Stimulated activated effector memory CD8-positive, alpha-beta T cell treated with anti-CD3 and anti-CD28 coated beads, Interleukin-12 subunit alpha, Interleukin-12 subunit beta, amount 100 ng/mL, for 72 hours (primary cell): ENCODE data around the gene MYLK.
"Not testable (repeated sequence)": the region's sequence is repeated elsewhere in the genome, so short reads cannot be mapped to it uniquely, and the experiment has no call there.

Source experiments
- ATAC-seq: fragments of 150-1000 bp; cut with Tn5 transposase; 2 replicates; pipeline ENCODE4 v1.10.0; 2021
- DNase-seq, 2 donors: peaks; one replicate each; pipeline ENCODE4 v3.0.0; 2021 to 2022; ENCODE audit warnings: low spot score in 2 of 2
- H3K27ac Mint-ChIP-seq: one replicate; pipeline ENCODE4 v1.8.0; 2022; ENCODE audit warnings: mild to moderate bottlenecking, mixed read lengths
- H3K36me3 Mint-ChIP-seq: one replicate; pipeline ENCODE4 v1.8.0; 2022; ENCODE audit warnings: mild to moderate bottlenecking, mixed read lengths
- H3K4me1 Mint-ChIP-seq: one replicate; pipeline ENCODE4 v1.8.0; 2022; ENCODE audit warnings: mixed read lengths
- H3K4me3 Mint-ChIP-seq: one replicate; pipeline ENCODE4 v1.8.0; 2022; ENCODE audit warnings: mild to moderate bottlenecking, mixed read lengths
- H3K9me3 Mint-ChIP-seq: one replicate; pipeline ENCODE4 v1.8.0; 2022; ENCODE audit warnings: mixed read lengths

MYLK gene

GRCh38 chr3:123623346-123623880 lies 260.7 kb downstream of the MYLK start:
- H3K9me3 Mint-ChIP-seq: no peaks in the 10 kb centered on the region
- no peaks in the 10 kb centered on the region for H3K4me1 Mint-ChIP-seq
- H3K36me3 Mint-ChIP-seq: no peaks in the 10 kb centered on the region
- ATAC-seq (no peak), DNase-seq (no peak)
- H3K4me3 Mint-ChIP-seq: no peak overlapping the region
- H3K27ac Mint-ChIP-seq: no peak overlapping the region

DNA sequence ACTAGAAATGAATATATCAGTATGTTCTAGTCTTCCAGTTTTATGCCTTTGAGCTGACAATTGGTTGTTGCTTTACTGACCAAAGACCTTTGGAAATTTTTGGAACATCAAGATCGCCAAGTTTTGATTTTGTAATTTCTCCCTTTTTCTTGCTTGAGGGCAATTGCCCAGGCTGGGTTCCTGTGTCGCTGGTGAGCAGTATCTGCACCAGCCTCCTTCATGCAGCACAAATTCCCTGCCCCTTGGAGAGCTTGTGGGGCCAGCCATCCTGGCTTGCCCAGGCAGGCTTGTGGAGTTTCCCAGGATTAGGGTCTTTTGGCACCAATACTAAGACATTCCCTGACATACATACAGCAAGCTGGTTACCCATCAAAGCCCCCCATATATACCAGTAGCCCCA lies 261.4 kb downstream of the MYLK start:
- DNase-seq: no peak
- Mint-ChIP-seq H3K4me3 (no peak overlapping the region), H3K4me1 (no peaks in the 10 kb centered on the region), H3K27ac (no peak overlapping the region), H3K36me3 (no peaks in the 10 kb centered on the region), H3K9me3 (no peaks in the 10 kb centered on the region)
- ATAC-seq: no peak

GRCh38 chr3:123621850-123622189 lies 262.3 kb downstream of the MYLK start:
- no peaks in the 10 kb centered on the region for H3K9me3 Mint-ChIP-seq
- ATAC-seq (peak; percentile 39), DNase-seq (no peak)
- no peak overlapping the region for H3K27ac Mint-ChIP-seq
- H3K4me1 Mint-ChIP-seq: no peaks in the 10 kb centered on the region
- no peaks in the 10 kb centered on the region for H3K36me3 Mint-ChIP-seq
- H3K4me3 Mint-ChIP-seq: no peak overlapping the region

DNA sequence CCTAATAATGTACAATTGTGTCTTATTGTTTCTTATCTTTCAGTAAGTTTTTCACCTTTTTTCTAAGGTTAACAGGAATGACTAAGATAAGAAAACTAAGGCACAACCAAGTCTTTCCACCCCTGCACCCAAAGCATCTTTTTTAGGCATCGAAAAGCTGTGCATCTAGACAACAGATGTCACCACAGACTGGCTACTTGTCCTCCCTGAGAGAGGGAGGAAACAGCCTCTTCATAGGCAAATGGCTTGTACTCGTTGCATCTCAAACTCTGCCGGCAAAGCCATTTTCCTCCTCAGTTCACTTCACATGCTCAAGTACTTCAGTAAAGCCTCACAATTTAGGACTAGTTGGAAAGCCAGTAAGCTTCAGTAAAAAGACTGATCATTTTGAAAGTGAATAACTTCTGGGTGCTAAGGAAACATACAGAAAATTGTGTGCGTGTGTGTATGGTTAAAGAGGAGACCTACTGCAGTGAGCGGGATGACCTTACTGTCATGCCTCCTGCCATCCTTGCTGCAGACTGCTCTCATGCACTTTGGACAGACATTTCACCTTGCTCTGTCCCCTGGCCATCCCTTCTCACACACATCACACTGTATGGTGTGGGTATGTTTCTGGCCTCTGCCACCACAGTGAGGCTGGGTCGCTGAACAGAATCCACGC lies 262.8 kb downstream of the MYLK start:
- DNase-seq (no peak), ATAC-seq (no peak)
- Mint-ChIP-seq H3K27ac (no peak overlapping the region), H3K9me3 (no peaks in the 10 kb centered on the region), H3K4me3 (no peak overlapping the region), H3K36me3 (no peaks in the 10 kb centered on the region), H3K4me1 (no peaks in the 10 kb centered on the region)

DNA sequence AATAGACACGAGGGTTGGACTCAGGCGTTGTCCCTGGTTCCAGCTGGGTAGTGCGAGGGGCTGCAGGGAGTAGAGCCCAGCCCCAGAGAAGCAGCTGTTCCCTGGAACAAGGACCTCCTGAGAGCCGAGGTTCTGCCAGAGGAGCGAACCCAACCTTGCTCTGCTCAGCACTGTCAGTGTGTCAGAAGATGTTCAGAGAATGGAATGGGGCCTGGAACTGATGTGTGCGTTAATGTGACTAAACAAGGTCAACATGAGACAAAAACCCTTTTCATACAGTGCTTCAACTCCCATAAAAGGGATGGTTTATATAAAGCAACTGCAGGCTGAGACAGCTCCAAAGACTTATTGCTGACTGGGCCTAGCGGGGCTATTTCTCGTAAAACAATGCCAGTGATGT lies 263.8 kb downstream of the MYLK start:
- Mint-ChIP-seq H3K4me1 (no peaks in the 10 kb centered on the region), H3K9me3 (no peaks in the 10 kb centered on the region), H3K27ac (no peak overlapping the region), H3K4me3 (no peak overlapping the region), H3K36me3 (no peaks in the 10 kb centered on the region)
- DNase-seq (no peak), ATAC-seq (no peak)

GRCh38 chr3:123618768-123619484 lies 265.2 kb downstream of the MYLK start:
- H3K4me1 Mint-ChIP-seq: no peaks in the 10 kb centered on the region
- H3K4me3 Mint-ChIP-seq: no peak overlapping the region
- H3K9me3 Mint-ChIP-seq: no peaks in the 10 kb centered on the region
- no peak for ATAC-seq
- H3K27ac Mint-ChIP-seq: peak overlapping the region; percentile 56
- no peaks in the 10 kb centered on the region for H3K36me3 Mint-ChIP-seq
- DNase-seq: no peak

DNA sequence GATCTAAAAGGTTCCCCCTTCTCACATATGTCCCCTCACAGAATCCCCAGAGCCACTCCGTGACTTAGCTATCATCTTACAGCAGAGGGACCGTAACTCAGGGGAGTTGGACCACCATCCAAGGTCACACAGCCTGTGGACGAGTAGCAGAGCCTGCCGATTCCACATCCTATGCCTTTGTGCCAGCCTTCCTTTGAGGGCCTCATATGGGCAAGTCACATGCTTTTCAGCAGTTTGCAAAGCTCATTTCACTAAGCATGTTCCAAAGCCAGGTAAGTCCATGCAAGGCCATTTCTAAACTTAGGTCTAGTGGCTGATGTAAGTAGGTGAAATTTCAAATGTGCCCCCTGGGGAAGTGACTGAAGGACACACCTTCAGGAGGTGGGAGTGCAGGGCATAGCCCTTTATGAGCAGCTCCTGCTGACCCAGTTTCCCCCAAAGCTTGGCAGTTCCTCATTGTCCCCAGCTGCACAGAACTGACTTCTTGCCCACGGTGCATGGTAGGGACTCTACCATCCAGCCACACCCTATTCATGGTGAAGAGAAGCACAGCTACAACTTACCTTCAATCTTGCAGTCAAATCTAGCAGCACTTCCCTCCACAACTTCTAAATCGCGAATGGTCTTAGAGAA lies 265.9 kb downstream of the MYLK start:
- Mint-ChIP-seq H3K9me3 (no peaks in the 10 kb centered on the region), H3K27ac (no peak overlapping the region), H3K4me3 (no peak overlapping the region), H3K4me1 (no peaks in the 10 kb centered on the region), H3K36me3 (no peaks in the 10 kb centered on the region)
- ATAC-seq (no peak), DNase-seq (no peak)

GRCh38 chr3:123616593-123616992 lies 267.5 kb downstream of the MYLK start:
- Mint-ChIP-seq H3K4me3 (no peak overlapping the region), H3K9me3 (no peaks in the 10 kb centered on the region), H3K4me1 (no peaks in the 10 kb centered on the region), H3K27ac (no peak overlapping the region), H3K36me3 (no peaks in the 10 kb centered on the region)
- ATAC-seq (no peak), DNase-seq (no peak)

- H3K4me3 Mint-ChIP-seq: no peak overlapping the region
- H3K36me3 Mint-ChIP-seq: no peaks in the 10 kb centered on the region
- H3K4me1 Mint-ChIP-seq: no peaks in the 10 kb centered on the region
- DNase-seq (no peak), ATAC-seq (no peak)
- no peak overlapping the region for H3K27ac Mint-ChIP-seq
- H3K9me3 Mint-ChIP-seq: no peaks in the 10 kb centered on the region
These were observed 270.6 kb downstream of the MYLK start for GRCh38 chr3:123613543-123613942.

- not testable (repeated sequence) for H3K9me3 Mint-ChIP-seq, DNase-seq, H3K4me3 Mint-ChIP-seq
These were observed 272.5 kb downstream of the MYLK start for GRCh38 chr3:123611674-123612073.

DNA sequence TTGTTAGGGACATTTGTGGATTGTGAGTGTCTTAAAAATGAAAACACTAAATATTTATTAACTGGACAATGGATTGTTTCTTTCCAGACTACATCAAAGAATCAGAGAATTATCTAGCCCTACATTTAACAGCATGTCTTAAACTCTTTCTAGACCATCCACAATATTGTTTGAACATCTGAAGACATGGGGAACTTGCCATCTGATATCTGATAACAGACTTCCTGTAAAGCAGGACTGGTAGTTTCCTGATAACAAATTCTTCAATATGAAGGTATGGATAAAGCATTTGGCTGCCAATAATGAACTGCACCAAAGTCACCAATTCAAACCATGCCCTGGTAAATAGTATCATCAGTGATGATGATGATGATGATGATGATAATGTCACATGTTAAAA lies 273.1 kb downstream of the MYLK start:
- Mint-ChIP-seq H3K4me3 (no peak overlapping the region), H3K27ac (no peak overlapping the region), H3K4me1 (no peaks in the 10 kb centered on the region), H3K36me3 (no peaks in the 10 kb centered on the region), H3K9me3 (no peaks in the 10 kb centered on the region)
- ATAC-seq (no peak), DNase-seq (no peak)

More at GRCh38 chr3:123611674-123612073, 272.5 kb downstream of the MYLK start:
- not testable (repeated sequence) for H3K4me1 Mint-ChIP-seq, ATAC-seq, H3K36me3 Mint-ChIP-seq, H3K27ac Mint-ChIP-seq

DNA sequence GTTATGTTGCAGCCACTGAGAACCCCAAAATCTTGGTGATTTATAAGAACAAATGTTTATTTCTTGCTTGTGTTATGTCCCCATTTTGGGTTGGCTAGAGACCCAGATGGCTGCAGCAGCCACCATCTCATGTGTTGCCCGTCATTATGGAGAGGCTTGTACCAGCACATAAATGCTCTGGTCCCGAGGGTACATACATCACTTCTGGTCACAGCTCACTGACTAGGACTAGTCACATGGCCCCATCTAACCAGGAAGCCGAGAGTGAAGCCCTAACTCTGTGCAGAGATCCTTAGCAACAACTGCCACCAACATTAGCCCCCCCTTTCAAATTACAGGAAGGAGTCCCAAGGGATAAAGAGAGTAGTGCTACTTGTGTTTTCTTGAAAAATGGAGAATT lies 273.8 kb downstream of the MYLK start:
- no peaks in the 10 kb centered on the region for H3K36me3 Mint-ChIP-seq
- no peak for ATAC-seq
- no peaks in the 10 kb centered on the region for H3K9me3 Mint-ChIP-seq
- H3K27ac Mint-ChIP-seq: no peak overlapping the region
- no peak overlapping the region for H3K4me3 Mint-ChIP-seq
- no peak for DNase-seq
- H3K4me1 Mint-ChIP-seq: no peaks in the 10 kb centered on the region

GRCh38 chr3:123609063-123609462 lies 275.1 kb downstream of the MYLK start:
- ATAC-seq (no peak), DNase-seq (no peak)
- H3K4me3 Mint-ChIP-seq: no peak overlapping the region
- H3K27ac Mint-ChIP-seq: no peak overlapping the region
- H3K4me1 Mint-ChIP-seq: no peaks in the 10 kb centered on the region
- H3K9me3 Mint-ChIP-seq: no peaks in the 10 kb centered on the region
- no peaks in the 10 kb centered on the region for H3K36me3 Mint-ChIP-seq

DNA sequence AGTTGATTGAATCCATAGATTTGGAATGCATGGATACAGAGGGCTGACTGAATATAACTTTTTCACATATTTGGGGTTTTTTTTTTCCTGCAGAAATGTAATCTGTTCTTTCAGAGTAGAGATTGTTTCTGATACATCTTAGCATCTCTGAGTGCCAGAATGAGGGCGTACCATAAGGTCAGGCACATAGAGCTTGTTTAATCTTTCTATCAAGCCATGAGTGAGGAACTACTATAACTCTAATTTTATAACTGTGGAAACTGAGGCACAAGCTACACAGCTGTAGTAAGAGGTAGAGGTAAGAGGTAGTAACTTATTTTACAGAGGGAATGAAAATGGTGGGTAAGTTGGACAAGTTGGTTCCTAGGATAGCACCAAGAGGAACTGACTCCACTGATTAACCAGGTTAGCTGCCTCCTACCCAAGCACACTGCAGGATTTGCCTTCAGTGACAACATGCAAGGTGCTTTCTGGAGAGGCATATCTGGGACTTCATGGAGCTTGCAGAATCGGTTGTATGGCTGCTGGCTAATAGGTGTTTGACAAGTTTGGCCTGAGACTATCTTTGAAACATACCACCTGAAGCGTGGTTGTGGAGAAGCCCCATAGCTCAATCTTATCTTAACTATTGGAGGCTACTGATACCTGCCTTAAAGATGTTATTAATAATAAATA lies 275.7 kb downstream of the MYLK start:
- Mint-ChIP-seq H3K27ac (no peak overlapping the region), H3K4me1 (no peaks in the 10 kb centered on the region), H3K36me3 (no peaks in the 10 kb centered on the region), H3K4me3 (no peak overlapping the region), H3K9me3 (no peaks in the 10 kb centered on the region)
- DNase-seq (no peak), ATAC-seq (no peak)

- no peaks in the 10 kb centered on the region for H3K9me3 Mint-ChIP-seq
- DNase-seq: no peak
- no peak overlapping the region for H3K27ac Mint-ChIP-seq
- no peaks in the 10 kb centered on the region for H3K4me1 Mint-ChIP-seq
- ATAC-seq: no peak
- no peak overlapping the region for H3K4me3 Mint-ChIP-seq
- H3K36me3 Mint-ChIP-seq: no peaks in the 10 kb centered on the region
These were observed 277.6 kb downstream of the MYLK start for GRCh38 chr3:123606527-123606926.
